ENCODE measurements around the gene PON1.

The PON1 gene

DNA sequence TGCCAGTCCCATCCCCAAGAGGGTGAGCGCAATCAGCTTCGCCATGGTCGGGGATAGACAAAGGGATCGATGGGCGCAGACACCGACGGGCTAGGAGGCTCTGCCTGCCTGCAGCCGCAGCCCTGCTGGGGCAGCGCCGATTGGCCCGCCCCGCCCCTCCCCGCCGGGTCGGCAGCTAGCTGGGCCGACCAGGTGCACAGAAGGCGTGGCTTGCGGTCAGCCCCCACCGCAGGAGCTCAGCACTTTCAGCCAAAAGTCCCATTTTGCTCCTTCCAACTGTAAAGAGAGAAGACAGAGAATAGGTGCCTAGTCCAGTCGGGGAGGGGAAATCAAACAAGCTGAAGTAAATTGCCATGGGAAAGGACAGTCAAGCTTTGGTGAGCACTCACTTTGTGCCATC lies at the start of gene PON1:
TSS of gene PON1 (minus strand) at position 102 of the 400 bp plus-strand sequence. CDS start at position 45, 57 bp downstream.
- H3K27me3 ChIP-seq (ENCODE audit: control insufficient read depth in 2 of 2, insufficient read depth in 2 of 2, low read length in 2 of 2): peaks cover 0 to 4% of the 10 kb centered on the region in 2 donors
- no peaks in the 10 kb centered on the region for H3K36me3 ChIP-seq (ENCODE audit: control insufficient read depth in 2 of 2, insufficient read depth in 2 of 2, low read length in 2 of 2)
- no peak within 1 kb of the TSS for H3K9ac ChIP-seq (ENCODE audit: low read depth in 1 of 2, low read length in 2 of 2)
- H3K4me3 ChIP-seq (ENCODE audit: low read length in 2 of 2): peak within 1 kb of the TSS in 1 of 2 donors; percentile 21
- no peak within 1 kb of the TSS for H3K27ac ChIP-seq (ENCODE audit: low read depth in 2 of 2, low read length in 2 of 2)
- no peaks in the 10 kb centered on the region for H3K4me1 ChIP-seq (ENCODE audit: control insufficient read depth in 2 of 2, insufficient read depth in 2 of 2, low read length in 2 of 2)
- H3K9me3 ChIP-seq (ENCODE audit: control insufficient read depth in 2 of 2, low read length in 2 of 2): no peaks in the 10 kb centered on the region

DNA sequence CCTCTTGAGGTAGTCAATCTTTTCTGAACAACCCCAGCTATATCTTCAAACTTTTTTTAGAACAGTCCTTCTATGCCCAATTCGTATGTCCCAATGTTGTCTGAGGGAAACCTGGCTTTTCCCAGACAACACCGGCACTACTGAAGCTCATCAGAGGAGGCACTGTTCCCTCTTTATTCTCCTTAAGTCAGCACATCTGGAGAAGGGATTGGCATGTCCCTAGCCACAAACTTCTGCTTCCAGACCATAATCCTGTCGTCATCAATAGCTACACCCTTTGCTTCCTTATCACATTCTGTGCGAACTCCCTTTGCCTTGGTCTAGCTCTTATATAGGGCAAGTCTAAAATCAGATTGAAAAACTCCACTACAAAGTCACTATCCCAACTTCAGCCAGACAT lies 49.0 kb upstream of the PON1 start:
- no peak overlapping the region for H3K27ac ChIP-seq (ENCODE audit: low read depth in 2 of 2, low read length in 2 of 2)
- H3K4me1 ChIP-seq (ENCODE audit: control insufficient read depth in 2 of 2, insufficient read depth in 2 of 2, low read length in 2 of 2): no peaks in the 10 kb centered on the region
- no peak overlapping the region for H3K4me3 ChIP-seq (ENCODE audit: low read length in 2 of 2)
- no peaks in the 10 kb centered on the region for H3K27me3 ChIP-seq (ENCODE audit: control insufficient read depth in 2 of 2, insufficient read depth in 2 of 2, low read length in 2 of 2)
- H3K9ac ChIP-seq (ENCODE audit: low read depth in 1 of 2, low read length in 2 of 2): no peak overlapping the region
- H3K36me3 ChIP-seq (ENCODE audit: control insufficient read depth in 2 of 2, insufficient read depth in 2 of 2, low read length in 2 of 2): no peaks in the 10 kb centered on the region
- H3K9me3 ChIP-seq (ENCODE audit: control insufficient read depth in 2 of 2, low read length in 2 of 2): no peaks in the 10 kb centered on the region

DNA sequence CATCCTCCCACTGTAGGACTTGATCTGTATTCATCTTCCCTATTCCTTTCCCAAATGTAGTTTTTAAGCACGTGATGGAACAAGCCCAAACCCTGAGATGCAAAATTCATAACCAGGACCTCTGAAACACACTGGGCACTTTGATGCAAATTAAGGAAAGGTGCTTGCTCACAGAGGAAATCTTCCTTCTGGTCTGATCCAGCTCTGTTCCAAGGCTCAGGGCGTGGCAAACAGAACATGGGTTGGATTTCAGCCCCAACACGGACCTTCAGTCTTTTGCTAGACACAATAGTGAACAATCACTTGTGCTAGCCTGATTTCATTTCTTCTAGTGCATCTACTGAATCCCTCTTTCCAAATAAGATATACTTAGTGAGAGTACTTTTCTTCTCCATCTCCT lies 43.9 kb upstream of the PON1 start:
- Histone ChIP-seq H3K4me3 (ENCODE audit: low read length in 2 of 2) (no peak overlapping the region), H3K27me3 (ENCODE audit: control insufficient read depth in 2 of 2, insufficient read depth in 2 of 2, low read length in 2 of 2) (no peaks in the 10 kb centered on the region), H3K4me1 (ENCODE audit: control insufficient read depth in 2 of 2, insufficient read depth in 2 of 2, low read length in 2 of 2) (no peaks in the 10 kb centered on the region), H3K27ac (ENCODE audit: low read depth in 2 of 2, low read length in 2 of 2) (no peak overlapping the region), H3K9me3 (ENCODE audit: control insufficient read depth in 2 of 2, low read length in 2 of 2) (no peaks in the 10 kb centered on the region), H3K9ac (ENCODE audit: low read depth in 1 of 2, low read length in 2 of 2) (no peak overlapping the region), H3K36me3 (ENCODE audit: control insufficient read depth in 2 of 2, insufficient read depth in 2 of 2, low read length in 2 of 2) (no peaks in the 10 kb centered on the region)

DNA sequence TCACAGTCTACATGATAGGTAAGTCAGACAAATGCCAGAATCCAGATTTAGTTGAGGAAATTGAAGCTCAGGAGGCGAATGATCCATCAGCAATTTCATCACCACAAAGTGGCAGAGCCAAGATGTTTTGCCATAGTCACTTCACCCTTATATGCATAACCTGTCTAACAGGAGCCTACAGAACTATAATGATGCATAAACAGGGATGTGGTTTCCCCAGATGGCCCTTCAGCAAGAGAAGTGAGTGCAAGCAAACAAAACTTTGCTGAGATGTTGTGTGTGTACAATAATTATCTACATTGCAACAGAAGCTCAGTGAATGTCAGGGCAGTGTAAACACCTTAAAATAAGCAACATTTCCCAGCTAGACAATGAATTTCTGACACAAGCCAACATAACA lies 43.3 kb upstream of the PON1 start:
- H3K4me3 ChIP-seq (ENCODE audit: low read length in 2 of 2): no peak overlapping the region
- H3K9me3 ChIP-seq (ENCODE audit: control insufficient read depth in 2 of 2, low read length in 2 of 2): no peaks in the 10 kb centered on the region
- no peaks in the 10 kb centered on the region for H3K27me3 ChIP-seq (ENCODE audit: control insufficient read depth in 2 of 2, insufficient read depth in 2 of 2, low read length in 2 of 2)
- H3K36me3 ChIP-seq (ENCODE audit: control insufficient read depth in 2 of 2, insufficient read depth in 2 of 2, low read length in 2 of 2): no peaks in the 10 kb centered on the region
- H3K4me1 ChIP-seq (ENCODE audit: control insufficient read depth in 2 of 2, insufficient read depth in 2 of 2, low read length in 2 of 2): no peaks in the 10 kb centered on the region
- no peak overlapping the region for H3K9ac ChIP-seq (ENCODE audit: low read depth in 1 of 2, low read length in 2 of 2)
- no peak overlapping the region for H3K27ac ChIP-seq (ENCODE audit: low read depth in 2 of 2, low read length in 2 of 2)

DNA sequence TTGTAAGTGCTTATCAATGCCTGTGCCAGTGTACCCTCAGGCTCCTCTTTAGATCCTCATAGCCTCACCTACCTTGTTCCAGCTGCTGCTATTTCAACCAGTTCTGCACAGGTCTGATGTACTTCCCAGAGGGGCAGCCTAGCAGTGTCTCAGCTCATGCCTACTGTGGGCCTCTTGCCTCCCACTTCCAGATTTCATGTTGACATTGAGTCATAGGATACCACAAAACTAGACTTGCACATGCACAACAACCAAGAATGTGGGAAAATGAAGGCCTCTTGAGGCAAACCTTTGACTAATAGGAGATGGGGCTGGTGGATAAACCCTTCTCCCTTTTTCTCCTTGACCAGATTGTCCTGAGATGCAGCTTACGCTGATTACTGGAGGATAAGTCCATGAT lies 40.8 kb upstream of the PON1 start:
- Histone ChIP-seq H3K4me1 (ENCODE audit: control insufficient read depth in 2 of 2, insufficient read depth in 2 of 2, low read length in 2 of 2) (no peaks in the 10 kb centered on the region), H3K27ac (ENCODE audit: low read depth in 2 of 2, low read length in 2 of 2) (no peak overlapping the region), H3K4me3 (ENCODE audit: low read length in 2 of 2) (no peak overlapping the region), H3K9me3 (ENCODE audit: control insufficient read depth in 2 of 2, low read length in 2 of 2) (no peaks in the 10 kb centered on the region), H3K27me3 (ENCODE audit: control insufficient read depth in 2 of 2, insufficient read depth in 2 of 2, low read length in 2 of 2) (no peaks in the 10 kb centered on the region), H3K9ac (ENCODE audit: low read depth in 1 of 2, low read length in 2 of 2) (no peak overlapping the region), H3K36me3 (ENCODE audit: control insufficient read depth in 2 of 2, insufficient read depth in 2 of 2, low read length in 2 of 2) (no peaks in the 10 kb centered on the region)

DNA sequence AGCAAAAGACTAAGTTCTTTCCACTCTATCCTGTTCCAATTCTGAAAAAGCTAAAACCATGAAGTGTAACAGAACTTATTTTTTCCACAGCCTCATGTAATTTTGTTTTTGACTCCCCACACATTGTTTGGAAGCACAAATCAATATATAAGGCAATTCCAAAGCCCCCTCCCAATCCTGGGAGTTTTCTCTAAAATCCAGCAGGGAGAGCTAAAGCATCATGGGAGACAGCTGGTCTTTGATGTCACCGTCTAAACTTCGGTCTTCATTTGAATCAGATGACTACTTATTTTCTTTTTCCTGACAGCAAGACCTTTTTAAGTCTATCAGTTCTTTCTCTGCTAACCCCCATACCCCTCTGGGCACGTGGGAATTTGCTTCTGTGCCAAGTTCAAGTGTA lies 33.3 kb upstream of the PON1 start:
- no peak overlapping the region for H3K4me3 ChIP-seq (ENCODE audit: low read length in 2 of 2)
- H3K36me3 ChIP-seq (ENCODE audit: control insufficient read depth in 2 of 2, insufficient read depth in 2 of 2, low read length in 2 of 2): no peaks in the 10 kb centered on the region
- H3K4me1 ChIP-seq (ENCODE audit: control insufficient read depth in 2 of 2, insufficient read depth in 2 of 2, low read length in 2 of 2): no peaks in the 10 kb centered on the region
- H3K27ac ChIP-seq (ENCODE audit: low read depth in 2 of 2, low read length in 2 of 2): no peak overlapping the region
- H3K9ac ChIP-seq (ENCODE audit: low read depth in 1 of 2, low read length in 2 of 2): no peak overlapping the region
- H3K9me3 ChIP-seq (ENCODE audit: control insufficient read depth in 2 of 2, low read length in 2 of 2): no peaks in the 10 kb centered on the region
- H3K27me3 ChIP-seq (ENCODE audit: control insufficient read depth in 2 of 2, insufficient read depth in 2 of 2, low read length in 2 of 2): no peaks in the 10 kb centered on the region

DNA sequence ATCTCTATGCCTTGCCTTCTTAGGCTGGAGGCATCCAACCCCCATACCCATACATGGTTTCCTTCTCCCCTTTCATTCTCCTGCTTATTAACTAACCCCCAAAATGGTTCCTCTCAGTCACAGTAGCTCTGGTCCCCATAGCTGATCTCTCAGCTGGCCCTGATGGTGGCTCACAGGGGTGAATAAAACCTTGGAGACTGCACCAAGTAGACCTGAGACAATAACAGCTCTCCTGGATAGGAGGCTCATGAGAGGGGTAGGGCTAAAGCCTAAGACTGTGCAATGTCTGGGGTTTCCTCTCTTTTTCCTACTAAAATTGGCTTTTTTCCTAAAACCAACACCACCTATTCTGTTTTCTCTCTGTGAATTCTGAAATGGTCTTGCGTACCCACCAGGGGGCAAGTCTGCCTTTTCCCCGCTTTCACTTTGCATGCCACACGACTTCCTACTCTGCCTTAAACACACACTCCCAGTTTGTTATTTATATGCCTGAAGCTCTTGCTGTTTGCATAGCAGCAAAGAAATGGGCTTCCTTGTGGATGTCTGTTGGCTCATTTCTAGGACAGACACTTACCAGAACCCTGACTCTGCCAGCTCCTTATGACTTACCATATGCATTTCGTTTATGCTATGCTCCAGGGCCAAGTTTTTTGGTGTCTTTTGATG lies 18.4 kb upstream of the PON1 start:
- H3K4me3 ChIP-seq (ENCODE audit: low read length in 2 of 2): no peak overlapping the region
- no peak overlapping the region for H3K9ac ChIP-seq (ENCODE audit: low read depth in 1 of 2, low read length in 2 of 2)
- no peaks in the 10 kb centered on the region for H3K36me3 ChIP-seq (ENCODE audit: control insufficient read depth in 2 of 2, insufficient read depth in 2 of 2, low read length in 2 of 2)
- no peaks in the 10 kb centered on the region for H3K9me3 ChIP-seq (ENCODE audit: control insufficient read depth in 2 of 2, low read length in 2 of 2)
- H3K27ac ChIP-seq (ENCODE audit: low read depth in 2 of 2, low read length in 2 of 2): no peak overlapping the region
- H3K27me3 ChIP-seq (ENCODE audit: control insufficient read depth in 2 of 2, insufficient read depth in 2 of 2, low read length in 2 of 2): no peaks in the 10 kb centered on the region
- no peaks in the 10 kb centered on the region for H3K4me1 ChIP-seq (ENCODE audit: control insufficient read depth in 2 of 2, insufficient read depth in 2 of 2, low read length in 2 of 2)

DNA sequence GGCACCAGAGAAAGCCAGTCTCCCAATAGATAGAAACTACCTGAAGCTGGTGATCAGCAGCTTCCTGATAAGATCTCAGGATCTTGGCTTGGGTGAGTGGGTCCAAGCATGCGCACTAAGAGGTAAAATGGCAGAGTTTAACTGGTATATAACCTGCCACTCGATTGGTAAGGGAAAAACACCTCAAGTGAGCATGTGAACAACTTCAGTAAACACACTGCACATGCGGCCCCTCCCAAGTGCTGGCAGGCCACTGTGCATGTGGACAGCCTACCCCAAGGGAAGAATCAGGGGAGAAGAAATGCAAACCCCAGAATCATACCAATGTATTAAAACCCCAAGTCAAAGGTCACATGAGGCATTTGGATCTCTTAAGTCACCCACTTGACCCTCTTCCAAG lies 17.7 kb upstream of the PON1 start:
- no peaks in the 10 kb centered on the region for H3K36me3 ChIP-seq (ENCODE audit: control insufficient read depth in 2 of 2, insufficient read depth in 2 of 2, low read length in 2 of 2)
- no peaks in the 10 kb centered on the region for H3K27me3 ChIP-seq (ENCODE audit: control insufficient read depth in 2 of 2, insufficient read depth in 2 of 2, low read length in 2 of 2)
- H3K4me3 ChIP-seq (ENCODE audit: low read length in 2 of 2): no peak overlapping the region
- no peaks in the 10 kb centered on the region for H3K4me1 ChIP-seq (ENCODE audit: control insufficient read depth in 2 of 2, insufficient read depth in 2 of 2, low read length in 2 of 2)
- no peak overlapping the region for H3K27ac ChIP-seq (ENCODE audit: low read depth in 2 of 2, low read length in 2 of 2)
- no peak overlapping the region for H3K9ac ChIP-seq (ENCODE audit: low read depth in 1 of 2, low read length in 2 of 2)
- H3K9me3 ChIP-seq (ENCODE audit: control insufficient read depth in 2 of 2, low read length in 2 of 2): no peaks in the 10 kb centered on the region

DNA sequence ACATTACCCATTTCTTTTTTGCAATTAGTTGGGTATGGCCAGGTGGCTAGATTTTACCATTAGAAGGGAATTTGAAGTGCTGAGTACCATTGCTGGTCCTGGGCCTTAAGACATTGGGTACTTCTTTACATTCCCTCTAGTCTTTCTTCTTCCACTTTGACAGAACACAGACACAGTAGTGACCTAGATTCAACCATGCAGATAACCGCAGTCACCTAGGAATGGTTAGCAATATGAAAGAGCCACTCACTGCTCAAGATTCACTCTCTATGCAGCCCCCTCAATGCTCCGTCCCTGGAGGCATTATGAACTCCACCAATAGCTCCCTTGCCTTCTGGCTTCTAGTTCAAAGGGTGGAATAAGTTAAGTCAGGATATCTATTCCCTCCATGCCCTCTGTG lies 16.2 kb upstream of the PON1 start:
- no peaks in the 10 kb centered on the region for H3K9me3 ChIP-seq (ENCODE audit: control insufficient read depth in 2 of 2, low read length in 2 of 2)
- no peaks in the 10 kb centered on the region for H3K4me1 ChIP-seq (ENCODE audit: control insufficient read depth in 2 of 2, insufficient read depth in 2 of 2, low read length in 2 of 2)
- H3K9ac ChIP-seq (ENCODE audit: low read depth in 1 of 2, low read length in 2 of 2): no peak overlapping the region
- H3K27ac ChIP-seq (ENCODE audit: low read depth in 2 of 2, low read length in 2 of 2): no peak overlapping the region
- H3K27me3 ChIP-seq (ENCODE audit: control insufficient read depth in 2 of 2, insufficient read depth in 2 of 2, low read length in 2 of 2): no peaks in the 10 kb centered on the region
- no peak overlapping the region for H3K4me3 ChIP-seq (ENCODE audit: low read length in 2 of 2)
- H3K36me3 ChIP-seq (ENCODE audit: control insufficient read depth in 2 of 2, insufficient read depth in 2 of 2, low read length in 2 of 2): no peaks in the 10 kb centered on the region

DNA sequence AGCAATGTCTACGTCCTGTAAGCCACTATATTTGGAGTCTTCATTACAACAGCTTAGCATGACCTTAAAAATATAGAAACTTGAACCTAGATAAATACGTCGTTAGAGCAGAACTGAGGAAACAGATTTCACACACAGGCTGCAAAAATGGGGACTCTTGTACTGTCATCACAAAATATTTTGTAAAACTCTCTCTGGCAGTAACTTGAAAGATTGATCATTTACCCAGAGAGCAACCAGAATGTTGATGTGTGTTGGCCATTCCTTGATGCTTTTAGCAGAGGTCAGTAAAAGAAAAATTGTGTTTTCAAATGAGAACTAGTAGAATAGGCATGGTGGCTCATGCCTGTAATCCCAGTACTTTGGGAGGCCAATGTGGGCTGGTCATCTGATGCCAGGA lies 14.5 kb upstream of the PON1 start:
- Histone ChIP-seq H3K9me3 (ENCODE audit: control insufficient read depth in 2 of 2, low read length in 2 of 2) (no peaks in the 10 kb centered on the region), H3K27ac (ENCODE audit: low read depth in 2 of 2, low read length in 2 of 2) (no peak overlapping the region), H3K36me3 (ENCODE audit: control insufficient read depth in 2 of 2, insufficient read depth in 2 of 2, low read length in 2 of 2) (no peaks in the 10 kb centered on the region), H3K27me3 (ENCODE audit: control insufficient read depth in 2 of 2, insufficient read depth in 2 of 2, low read length in 2 of 2) (no peaks in the 10 kb centered on the region), H3K4me1 (ENCODE audit: control insufficient read depth in 2 of 2, insufficient read depth in 2 of 2, low read length in 2 of 2) (no peaks in the 10 kb centered on the region), H3K4me3 (ENCODE audit: low read length in 2 of 2) (no peak overlapping the region), H3K9ac (ENCODE audit: low read depth in 1 of 2, low read length in 2 of 2) (no peak overlapping the region)

DNA sequence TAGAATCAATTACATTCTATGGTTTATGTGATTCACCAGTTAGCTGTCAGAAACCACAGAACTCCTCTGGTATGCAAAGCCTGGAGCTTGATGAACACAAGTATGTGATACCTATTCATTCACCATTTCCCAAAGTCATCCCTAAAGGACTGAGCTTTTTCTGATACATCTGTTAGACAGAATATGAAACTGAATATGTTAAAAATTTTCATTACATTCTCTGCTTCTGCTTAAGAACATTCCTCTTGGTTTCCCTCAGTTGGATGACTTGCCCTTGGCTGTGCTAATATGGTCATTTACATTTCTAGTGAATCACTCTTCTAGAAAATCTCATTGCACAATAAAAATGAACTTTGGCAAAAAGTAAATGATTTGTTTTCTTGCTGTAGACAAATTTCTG lies 10.8 kb upstream of the PON1 start:
- H3K27ac ChIP-seq (ENCODE audit: low read depth in 2 of 2, low read length in 2 of 2): no peak overlapping the region
- no peaks in the 10 kb centered on the region for H3K27me3 ChIP-seq (ENCODE audit: control insufficient read depth in 2 of 2, insufficient read depth in 2 of 2, low read length in 2 of 2)
- no peak overlapping the region for H3K4me3 ChIP-seq (ENCODE audit: low read length in 2 of 2)
- H3K36me3 ChIP-seq (ENCODE audit: control insufficient read depth in 2 of 2, insufficient read depth in 2 of 2, low read length in 2 of 2): no peaks in the 10 kb centered on the region
- no peaks in the 10 kb centered on the region for H3K9me3 ChIP-seq (ENCODE audit: control insufficient read depth in 2 of 2, low read length in 2 of 2)
- peaks cover 0 to 3% of the 10 kb centered on the region in 2 donors for H3K4me1 ChIP-seq (ENCODE audit: control insufficient read depth in 2 of 2, insufficient read depth in 2 of 2, low read length in 2 of 2)
- no peak overlapping the region for H3K9ac ChIP-seq (ENCODE audit: low read depth in 1 of 2, low read length in 2 of 2)
